GM21737 (cell line): ENCODE data around the gene NTN4.
"Not testable (repeated sequence)": the region's sequence is repeated elsewhere in the genome, so short reads cannot be mapped to it uniquely, and the experiment has no call there.

ENCODE experiments used
- ATAC-seq: cut with Tn5 transposase; IDR thresholded peaks from one replicate; pipeline ENCODE4 v1.9.1; 2021; ENCODE audit warnings: mild to moderate bottlenecking, moderate library complexity; ENCODE audit not compliant: unreplicated experiment

Gene NTN4

DNA sequence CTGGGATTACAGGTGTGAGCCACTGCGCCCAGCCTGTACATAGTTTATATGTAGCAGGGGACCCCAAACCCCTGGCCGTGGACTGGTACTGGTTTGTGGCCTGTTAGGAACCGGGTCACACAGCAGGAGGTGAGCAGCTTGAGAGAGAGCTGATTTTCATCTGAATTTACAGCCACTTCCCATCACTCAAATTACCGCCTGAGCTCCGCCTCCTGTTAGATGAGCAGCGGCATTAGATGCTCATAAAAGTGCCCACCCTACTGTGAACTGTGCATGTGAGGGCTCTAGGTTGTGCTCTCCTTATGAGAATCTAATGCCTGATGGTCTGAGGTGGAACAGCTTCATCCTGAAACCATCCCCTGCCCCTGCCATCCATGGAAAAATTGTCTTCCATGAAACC is 119.3 kb downstream of the NTN4 start:
- no peak for ATAC-seq

DNA sequence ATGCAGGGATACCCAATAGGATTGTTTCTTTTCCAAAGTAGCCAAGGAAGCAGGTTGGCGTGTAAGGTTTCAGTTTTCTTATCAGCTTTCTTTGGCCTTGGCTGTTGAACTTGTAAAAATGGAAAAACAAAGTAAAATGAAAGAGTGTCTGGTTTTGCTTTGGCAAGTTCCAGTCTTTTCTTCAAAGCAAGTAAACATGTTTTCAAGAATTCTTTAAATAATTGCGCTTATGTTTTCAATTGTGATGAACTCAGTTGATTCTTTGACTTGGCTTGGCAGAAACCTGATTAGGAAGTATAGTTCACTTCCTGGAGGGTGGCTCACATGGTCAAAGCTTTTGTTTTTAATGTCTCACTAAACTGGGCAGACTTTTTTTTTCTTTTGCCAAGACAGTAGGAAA is 127.0 kb downstream of the NTN4 start:
- ATAC-seq = no peak

DNA sequence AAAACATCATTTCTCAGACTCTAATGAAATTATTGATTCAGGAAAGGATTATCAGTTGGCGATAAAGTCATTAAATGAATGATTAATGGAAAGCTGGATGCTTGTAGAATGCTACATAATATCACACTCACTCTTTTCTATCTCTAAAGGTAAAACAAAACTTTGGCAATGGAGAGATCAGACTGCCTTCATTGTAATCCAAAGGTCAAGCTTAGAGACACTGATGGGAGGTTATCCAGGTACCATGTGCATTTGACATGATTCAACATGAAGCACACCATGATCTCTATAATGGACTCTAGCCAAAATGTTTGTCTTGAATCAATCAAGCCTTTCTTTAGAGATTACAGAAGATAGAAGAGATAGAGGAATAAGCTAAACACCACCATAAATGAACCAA is 129.2 kb downstream of the NTN4 start:
- no peak for ATAC-seq

GRCh38 chr12:95658386-95658785 is 132.2 kb downstream of the NTN4 start:
- ATAC-seq = no peak

DNA sequence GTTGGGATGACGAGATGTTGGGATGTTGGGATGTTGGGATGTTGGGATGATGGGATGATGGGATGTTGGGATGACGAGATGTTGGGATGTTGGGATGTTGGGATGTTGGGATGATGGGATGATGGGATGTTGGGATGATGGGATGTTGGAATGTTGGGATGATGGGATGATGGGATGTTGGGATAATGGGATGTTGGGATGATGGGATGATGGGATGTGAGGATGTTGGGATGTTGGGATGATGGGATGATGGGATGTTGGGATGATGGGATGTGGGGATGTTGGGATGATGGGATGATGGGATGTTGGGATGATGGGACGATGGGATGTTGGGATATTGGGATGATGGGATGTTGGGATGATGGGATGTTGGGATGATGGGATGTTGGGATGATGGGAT is 135.9 kb downstream of the NTN4 start:
- not testable (repeated sequence) for ATAC-seq

DNA sequence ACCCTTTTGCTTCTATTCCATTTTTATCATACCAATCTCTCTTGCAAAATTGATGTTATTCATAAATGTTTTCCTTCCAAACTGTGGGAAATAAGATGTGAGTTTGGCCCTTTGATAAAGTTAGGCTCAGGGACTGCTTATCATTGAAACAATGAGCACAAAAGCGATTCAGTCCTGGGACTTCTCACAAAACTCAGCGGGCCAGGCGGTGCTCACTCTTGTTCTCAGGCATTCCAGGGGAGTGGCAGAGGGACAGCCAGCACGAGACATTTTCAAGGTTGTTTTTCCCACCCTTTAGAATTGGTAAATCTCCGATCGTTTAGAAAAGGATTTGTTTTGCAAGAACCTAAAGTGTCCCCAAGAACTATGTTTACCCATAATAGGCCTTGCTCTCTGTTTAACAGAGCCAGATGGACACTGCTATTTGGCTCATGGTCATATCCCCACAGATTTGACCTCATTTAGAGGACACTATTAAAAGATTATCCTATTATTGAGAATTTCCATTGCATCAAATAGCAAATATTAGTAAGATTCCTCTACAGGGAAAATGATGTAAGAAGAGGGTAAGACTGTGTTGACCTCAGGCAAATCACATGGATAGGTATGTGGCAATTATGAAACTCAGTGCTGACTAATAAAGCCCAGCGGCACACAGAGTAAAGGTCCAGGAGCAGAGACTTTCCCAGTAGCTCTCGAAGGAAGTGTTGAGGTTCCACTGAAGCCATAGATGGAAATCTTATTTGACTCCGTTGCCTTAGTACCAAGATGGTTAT is 136.6 kb downstream of the NTN4 start:
- no peak for ATAC-seq

DNA sequence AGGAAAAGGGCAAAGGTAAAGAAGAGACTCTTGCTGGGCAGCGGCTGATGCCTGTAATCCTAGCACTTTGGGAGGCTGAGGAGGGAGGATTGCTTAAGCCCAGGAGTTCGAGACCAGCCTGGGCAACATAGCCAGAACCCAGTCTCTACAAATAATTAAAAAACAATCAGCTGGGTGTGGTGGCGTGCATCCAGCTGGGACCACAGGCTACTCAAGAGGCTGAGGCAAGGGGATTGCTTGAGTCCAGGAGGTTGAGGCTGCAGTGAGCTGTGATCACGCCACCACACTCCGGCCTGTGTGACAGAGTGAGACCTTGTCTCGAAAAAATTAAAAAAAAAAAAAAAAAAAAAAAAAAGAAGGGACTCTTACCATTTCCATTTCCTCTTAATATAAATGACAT is 138.9 kb downstream of the NTN4 start:
- no peak for ATAC-seq

- ATAC-seq = no peak
These were observed 141.4 kb downstream of the NTN4 start for GRCh38 chr12:95648990-95649791.

DNA sequence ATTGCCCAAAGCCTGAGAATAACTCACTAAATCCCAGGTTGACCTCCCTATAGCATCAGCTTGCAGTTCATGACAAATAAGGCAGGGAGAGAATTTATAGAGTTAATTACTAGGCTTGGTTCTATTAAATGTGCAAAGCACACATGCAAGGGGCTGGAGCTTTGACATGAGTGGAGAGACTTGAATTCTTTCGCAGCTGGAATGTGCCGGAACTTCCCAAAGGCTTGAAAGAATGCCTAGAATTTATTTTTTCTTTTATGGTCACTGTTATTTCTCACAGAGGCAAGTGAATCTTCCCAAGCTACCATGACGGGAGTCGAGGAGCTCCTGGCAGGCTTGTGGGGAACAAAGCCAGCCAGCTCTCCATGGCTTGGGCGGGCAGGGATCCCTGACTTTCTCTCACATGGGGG is 143.8 kb downstream of the NTN4 start:
- ATAC-seq = no peak

DNA sequence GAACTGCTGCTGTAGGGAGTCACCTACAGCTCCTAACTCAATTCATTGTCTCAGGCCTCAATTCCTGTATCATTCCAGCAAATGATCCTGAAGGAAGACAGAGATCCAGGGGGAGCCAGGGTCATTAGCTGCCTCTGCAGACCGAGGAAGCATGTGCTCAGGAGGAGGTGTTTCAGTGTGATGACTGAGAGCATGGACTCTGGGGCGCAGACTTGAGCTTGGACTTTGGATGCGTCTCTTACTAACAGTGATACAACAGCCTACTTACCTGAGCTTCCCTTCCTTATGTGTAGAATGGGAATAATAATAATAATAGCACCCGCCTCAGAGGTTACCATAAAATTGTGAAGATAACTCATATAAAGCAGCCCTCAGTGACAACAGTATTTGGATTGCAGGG is 147.3 kb downstream of the NTN4 start:
- ATAC-seq = no peak

DNA sequence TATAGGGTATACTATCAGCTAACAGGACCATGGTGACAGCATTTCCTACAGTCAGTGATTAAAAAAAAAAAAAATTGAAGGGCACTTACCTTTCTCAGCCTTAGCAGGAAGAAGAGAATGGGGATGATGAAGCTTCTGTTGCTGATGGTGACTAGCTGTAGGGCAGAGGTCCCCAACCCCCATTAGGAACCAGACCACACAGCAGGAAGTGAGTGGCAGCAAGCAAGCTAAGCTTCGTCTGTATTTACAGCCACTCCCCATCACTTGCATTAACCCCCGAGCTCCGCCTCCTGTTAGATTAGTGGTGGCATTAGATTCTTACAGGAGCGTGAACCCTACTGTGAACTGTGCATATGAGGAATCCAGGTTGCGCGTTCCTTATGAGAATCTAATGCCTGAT is 148.0 kb downstream of the NTN4 start:
- no peak for ATAC-seq

DNA sequence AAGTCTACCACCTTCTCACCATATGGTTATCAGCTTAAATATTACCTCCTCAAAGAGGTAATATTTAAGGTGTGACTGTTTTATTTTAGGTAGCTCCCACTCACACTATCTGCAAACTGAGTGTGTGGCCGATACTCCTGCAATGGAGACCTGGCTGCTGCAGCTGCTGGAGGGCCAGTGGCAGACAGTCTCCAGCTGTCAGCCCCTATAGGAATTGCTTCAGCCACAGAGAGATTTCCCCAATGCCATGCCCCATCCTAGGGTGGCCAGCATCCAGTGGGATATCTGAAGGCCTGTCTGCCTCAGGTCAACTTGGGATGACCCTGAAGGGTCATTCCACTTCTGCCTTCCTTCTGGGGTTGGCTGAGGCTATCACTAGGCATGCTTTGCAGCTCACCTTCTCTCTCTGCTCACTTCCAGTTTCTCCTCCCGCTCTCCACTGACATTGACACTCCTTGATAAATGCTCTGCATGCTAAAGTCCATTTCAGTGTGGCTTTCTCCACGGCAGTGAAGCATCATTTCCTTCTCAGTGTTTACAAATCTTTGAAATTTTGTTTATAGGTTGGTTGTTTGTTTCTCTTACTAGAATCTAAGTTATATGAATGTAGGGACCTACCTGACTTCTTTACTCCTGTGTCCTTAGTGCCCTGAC is 149.1 kb downstream of the NTN4 start:
- no peak for ATAC-seq

- ATAC-seq = no peak
These were observed 150.0 kb downstream of the NTN4 start for GRCh38 chr12:95640516-95640915.

DNA sequence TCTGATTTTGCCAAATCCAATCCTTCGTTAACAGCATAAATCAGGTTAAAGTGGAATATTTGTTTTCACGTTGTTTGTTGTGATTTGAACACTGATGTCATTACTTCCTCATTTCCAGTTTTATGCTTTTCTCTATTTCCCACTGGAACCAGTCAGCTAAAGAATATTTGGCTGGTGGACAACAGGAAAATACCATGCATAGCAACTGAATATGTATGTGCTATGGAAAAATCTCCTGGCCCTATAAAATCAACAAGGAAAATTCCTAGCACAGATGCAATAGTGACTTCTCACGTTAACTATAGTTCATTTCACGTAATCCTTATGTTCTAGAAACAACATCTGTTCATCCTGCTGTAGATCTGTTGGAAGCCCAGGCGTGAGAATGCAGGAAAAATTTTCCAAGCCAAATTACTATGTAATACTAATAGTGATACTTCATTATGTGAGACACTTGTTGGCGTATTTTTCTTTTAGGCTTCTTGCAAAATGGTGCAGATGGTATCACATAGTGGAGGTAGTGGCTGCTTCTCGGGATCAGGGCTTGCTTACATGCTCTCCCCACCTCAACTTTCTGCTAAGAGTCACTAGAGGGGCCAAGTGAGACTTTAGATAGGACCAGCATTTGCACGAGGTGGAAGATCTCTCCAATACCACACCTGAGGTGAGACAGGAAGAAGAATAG is 153.0 kb downstream of the NTN4 start:
- no peak for ATAC-seq

DNA sequence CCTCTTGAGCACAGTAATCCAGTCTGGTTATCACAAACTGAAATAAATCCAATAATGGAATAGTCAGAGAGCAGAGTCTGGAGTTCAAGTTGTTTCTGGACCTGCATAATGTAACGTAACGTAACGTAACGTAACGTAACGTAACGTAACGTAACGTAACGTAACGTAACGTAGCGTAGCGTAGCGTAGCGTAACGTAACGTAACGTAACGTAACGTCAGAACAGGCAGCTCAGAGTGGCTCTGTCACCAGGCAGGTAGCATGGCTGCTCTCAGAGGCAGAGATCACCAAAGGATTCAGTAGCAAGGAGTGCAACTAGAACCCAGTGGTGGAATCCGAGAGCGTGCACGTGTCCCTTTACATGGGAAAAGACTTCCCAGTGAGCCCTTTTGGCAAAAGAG is 153.6 kb downstream of the NTN4 start:
- no peak for ATAC-seq

GRCh38 chr12:95634622-95635621 is 155.6 kb downstream of the NTN4 start:
- ATAC-seq = no peak

- ATAC-seq = no peak
These were observed 156.7 kb downstream of the NTN4 start for GRCh38 chr12:95633732-95634465.

DNA sequence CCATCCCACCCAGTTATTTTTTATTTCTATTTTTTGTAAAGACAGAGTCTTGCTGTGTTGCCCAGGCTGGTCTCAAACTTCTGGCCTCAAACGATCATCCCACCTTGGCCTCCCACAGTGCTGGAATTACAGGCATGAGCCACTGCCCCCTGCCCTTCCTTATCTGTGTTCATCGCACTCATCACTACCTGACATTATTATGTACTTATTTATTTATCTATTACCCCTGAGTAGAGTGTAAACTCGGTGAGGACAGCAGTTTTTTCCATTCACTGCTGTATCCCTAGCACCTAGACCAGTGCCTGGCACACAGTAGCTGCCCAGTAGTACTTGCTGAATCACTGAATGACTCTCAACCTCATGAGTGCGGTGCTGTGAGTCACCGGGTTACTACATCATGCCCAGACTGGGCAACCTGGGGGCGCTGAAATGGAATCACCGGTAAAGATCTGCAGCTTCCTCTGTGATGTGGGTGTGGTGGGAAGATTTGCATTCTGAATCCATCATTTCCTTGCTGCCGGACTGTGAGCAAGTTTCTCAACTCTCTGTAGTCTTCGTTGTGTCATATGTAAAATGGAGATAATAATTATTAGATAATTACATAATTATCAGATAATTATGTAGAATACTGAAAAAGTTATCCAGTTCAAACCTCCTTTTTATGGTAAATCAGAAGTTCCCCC is 157.4 kb downstream of the NTN4 start:
- no peak for ATAC-seq

GRCh38 chr12:95630496-95630895 is 160.1 kb downstream of the NTN4 start:
- ATAC-seq = no peak
